Endothelial cell (in vitro differentiated cells): ENCODE data around the gene SPO11. TPM values are rescaled to one million over a fixed set of nuclear protein-coding genes. Genes with fewer than 3 reads are reported as not detected.
A peak's percentile ranks its signal among the peaks of the same experiment; 100 is the strongest.

Experiments
- DNase-seq: peaks from one replicate; pipeline ENCODE4 v3.0.0; 2021; ENCODE audit warnings: low spot score
- H3K27ac Mint-ChIP-seq: one replicate; pipeline ENCODE4 v1.8.0; 2021; ENCODE audit warnings: mixed read lengths, inconsistent platforms; ENCODE audit not compliant: unreplicated experiment
- H3K27me3 Mint-ChIP-seq: one replicate; pipeline ENCODE4 v1.8.0; 2021; ENCODE audit warnings: mild to moderate bottlenecking, moderate library complexity, mixed read lengths, inconsistent platforms; ENCODE audit not compliant: unreplicated experiment
- H3K36me3 Mint-ChIP-seq: one replicate; pipeline ENCODE4 v1.8.0; 2021; ENCODE audit warnings: mild to moderate bottlenecking, low read depth, mixed read lengths, inconsistent platforms; ENCODE audit not compliant: unreplicated experiment
- H3K4me1 Mint-ChIP-seq: one replicate; pipeline ENCODE4 v1.8.0; 2021; ENCODE audit warnings: mild to moderate bottlenecking, mixed read lengths, inconsistent platforms; ENCODE audit not compliant: unreplicated experiment
- H3K4me3 Mint-ChIP-seq: one replicate; pipeline ENCODE4 v1.8.0; 2021; ENCODE audit warnings: mild to moderate bottlenecking, mixed read lengths, inconsistent platforms; ENCODE audit not compliant: unreplicated experiment
- H3K9me3 Mint-ChIP-seq: one replicate; pipeline ENCODE4 v1.8.0; 2021; ENCODE audit warnings: mixed read lengths, inconsistent platforms; ENCODE audit not compliant: unreplicated experiment
- CTCF ChIP-seq: fragments of 200-600 bp; sonication (generic); IDR thresholded peaks from one replicate; pipeline ENCODE4 v1.5.0; 2021; ENCODE audit warnings: antibody characterized with exemption; ENCODE audit not compliant: unreplicated experiment
- total RNA-seq: library from RNA; stranded (reverse); fragmentation: NEBNext Ultra II Directional; extraction: Animal tissue kit (Norgen Biotek cat#: 25700); gene quantifications from one replicate; pipeline ENCODE4 v1.2.1, GENCODE V29; 2021; ENCODE audit not compliant: unreplicated experiment

SPO11 gene
- total RNA-seq, 1 donor from 2014 or later = not detected

GRCh38 chr20:57352305-57352704 lies 22.7 kb downstream of the SPO11 start:
- TF ChIP-seq CTCF = no peak

GRCh38 chr20:57353351-57353750 lies 23.7 kb downstream of the SPO11 start:
- no peak for DNase-seq
- Mint-ChIP-seq H3K27ac (no peak overlapping the region), H3K4me1 (peaks cover 11% of the 10 kb centered on the region), H3K4me3 (no peak overlapping the region), H3K36me3 (peaks cover 17% of the 10 kb centered on the region), H3K27me3 (peaks cover 4% of the 10 kb centered on the region), H3K9me3 (no peaks in the 10 kb centered on the region)
- no peak for TF ChIP-seq CTCF

More at GRCh38 chr20:57352305-57352704, 22.7 kb downstream of the SPO11 start:
- Mint-ChIP-seq H3K4me1 (peaks cover 11% of the 10 kb centered on the region), H3K9me3 (no peaks in the 10 kb centered on the region), H3K27ac (no peak overlapping the region), H3K4me3 (peak overlapping the region; percentile 98), H3K36me3 (peaks cover 21% of the 10 kb centered on the region), H3K27me3 (peaks cover 4% of the 10 kb centered on the region)
- no peak for DNase-seq

- no peak for DNase-seq
- Mint-ChIP-seq H3K27ac (no peak overlapping the region), H3K4me1 (no peaks in the 10 kb centered on the region), H3K9me3 (no peaks in the 10 kb centered on the region), H3K4me3 (peak overlapping the region; percentile 56), H3K27me3 (no peaks in the 10 kb centered on the region), H3K36me3 (peaks cover 12% of the 10 kb centered on the region)
- TF ChIP-seq CTCF = no peak
Measured at GRCh38 chr20:57361517-57361916, 31.9 kb downstream of the SPO11 start.

GRCh38 chr20:57364451-57364850 lies 34.8 kb downstream of the SPO11 start:
- no peak overlapping the region for H3K27ac Mint-ChIP-seq
- no peaks in the 10 kb centered on the region for H3K27me3 Mint-ChIP-seq
- DNase-seq = no peak
- no peaks in the 10 kb centered on the region for H3K4me1 Mint-ChIP-seq
- no peak overlapping the region for H3K4me3 Mint-ChIP-seq
- no peak for TF ChIP-seq CTCF
- peaks cover 15% of the 10 kb centered on the region for H3K36me3 Mint-ChIP-seq
- no peaks in the 10 kb centered on the region for H3K9me3 Mint-ChIP-seq

- peaks cover 28% of the 10 kb centered on the region for H3K4me1 Mint-ChIP-seq
- TF ChIP-seq CTCF = no peak
- no peak for DNase-seq
- peaks cover 5% of the 10 kb centered on the region for H3K27me3 Mint-ChIP-seq
- peaks cover 43% of the 10 kb centered on the region for H3K36me3 Mint-ChIP-seq
- no peak overlapping the region for H3K27ac Mint-ChIP-seq
- H3K9me3 Mint-ChIP-seq = no peaks in the 10 kb centered on the region
- peak overlapping the region; percentile 39 for H3K4me3 Mint-ChIP-seq
Measured at GRCh38 chr20:57369596-57369995, 40.0 kb downstream of the SPO11 start.
